Activated CD8-positive, alpha-beta memory T cell treated with anti-CD3 and anti-CD28 coated beads, Interleukin-2, amount 10 ng/mL, durations not matched to agents 7 days and 5 days (primary cell): ENCODE data around the gene DUSP2. TPM values are rescaled to one million over a fixed set of nuclear protein-coding genes. Genes with fewer than 3 reads are reported as not detected.

Experiments used
- ATAC-seq: fragments of 150-1000 bp; cut with Tn5 transposase; one replicate; pipeline ENCODE4 v1.10.0; 2021; ENCODE audit warnings: moderate library complexity
- CTCF ChIA-PET: fragments of 350-600 bp; sonication (Branson Sonifier 250); formaldehyde crosslinking; loops from one replicate; lab custom pipeline; 2021; ENCODE audit warnings: antibody characterized with exemption; lab: Charles Lee
- DNase-seq: peaks from one replicate; pipeline ENCODE4 v3.0.0-alpha.2; 2020
- H3K27ac Mint-ChIP-seq: one replicate; pipeline ENCODE4 v1.8.0; 2021; ENCODE audit warnings: mild to moderate bottlenecking, mixed read lengths
- H3K27me3 Mint-ChIP-seq: one replicate; pipeline ENCODE4 v1.8.0; 2021; ENCODE audit warnings: mixed read lengths
- H3K36me3 Mint-ChIP-seq: one replicate; pipeline ENCODE4 v1.8.0; 2021; ENCODE audit warnings: mild to moderate bottlenecking, mixed read lengths
- H3K4me1 Mint-ChIP-seq: one replicate; pipeline ENCODE4 v1.8.0; 2021; ENCODE audit warnings: mixed read lengths
- H3K4me3 Mint-ChIP-seq: one replicate; pipeline ENCODE4 v1.8.0; 2021; ENCODE audit warnings: mild to moderate bottlenecking, moderate library complexity, mixed read lengths
- H3K9me3 Mint-ChIP-seq: one replicate; pipeline ENCODE4 v1.8.0; 2022; ENCODE audit warnings: low read depth, mixed read lengths
- total RNA-seq, 2 experiments: library from RNA; stranded (reverse); gene quantifications; one replicate each; pipeline ENCODE4 v1.2.3, GENCODE V29; 2021

Gene DUSP2
- total RNA-seq, 2 experiments from 2014 or later = 32.0 to 53.6 TPM

GRCh38 chr2:96118698-96119388, 26.4 kb downstream of the DUSP2 start:
- Mint-ChIP-seq H3K9me3 (no peaks in the 10 kb centered on the region), H3K27ac (no peak overlapping the region), H3K27me3 (peaks cover 34% of the 10 kb centered on the region), H3K4me3 (no peak overlapping the region), H3K36me3 (no peaks in the 10 kb centered on the region), H3K4me1 (peaks cover 27% of the 10 kb centered on the region)
- no peak for DNase-seq
- CTCF ChIA-PET = interaction anchor here (1.1 to 4.1 kb wide), 5 partner anchors 20 to 125 kb away, joined by 4 to 44 read pairs (median 11); partner anchors contain the start of gene ANKRD36C
- no peak for ATAC-seq

DNA sequence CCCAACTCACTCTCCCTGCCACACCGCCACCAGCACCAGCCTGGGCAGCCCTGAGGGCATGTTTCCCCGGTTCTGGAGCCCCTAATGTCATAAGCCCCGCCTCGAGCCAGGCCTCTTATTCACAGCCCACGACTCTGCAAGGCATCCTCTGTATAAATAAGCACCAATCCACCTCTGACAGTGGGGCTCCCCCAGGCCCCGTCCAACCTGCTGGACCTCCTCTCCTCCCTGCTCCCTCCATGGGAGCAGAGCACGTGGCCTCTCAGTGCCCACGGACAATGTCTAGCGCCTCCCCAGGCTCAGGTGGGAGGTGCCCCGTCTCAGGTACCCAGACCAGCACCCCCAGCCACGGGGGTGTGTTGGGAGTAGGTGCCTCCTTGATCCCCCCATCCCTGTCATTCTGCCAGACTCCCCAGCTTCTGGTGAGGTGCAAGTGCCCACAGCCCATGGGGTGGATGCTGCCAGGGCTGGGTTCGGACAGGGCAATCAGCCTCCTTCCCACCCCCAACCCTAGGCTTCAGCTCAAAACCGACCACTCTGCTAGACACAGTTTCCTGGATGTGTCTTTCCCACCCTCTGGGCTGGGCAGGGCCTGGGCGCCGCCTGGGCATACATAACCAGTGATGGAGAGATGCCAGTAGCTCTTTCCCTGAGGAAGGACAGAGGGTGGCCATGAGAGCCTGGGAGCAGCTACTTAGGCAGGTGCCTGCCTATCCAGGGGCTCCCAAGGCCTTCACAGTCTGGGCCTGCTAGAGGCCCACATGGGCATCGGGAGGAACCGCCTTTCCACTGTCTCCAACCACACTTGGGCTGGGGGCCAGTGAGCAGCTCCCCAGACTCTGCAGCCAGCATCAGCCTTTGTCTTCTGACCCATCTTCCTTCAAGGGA, 27.3 kb downstream of the DUSP2 start:
- CTCF ChIA-PET = interaction anchor here (0.9 to 4.1 kb wide), 27 partner anchors 8 to 647 kb away, joined by 3 to 44 read pairs (median 5); partner anchors contain the start of genes ANKRD36C, ASTL, DUSP2 and STARD7
- peaks cover 27% of the 10 kb centered on the region for H3K4me1 Mint-ChIP-seq
- H3K4me3 Mint-ChIP-seq = peak overlapping the region; percentile 11
- H3K36me3 Mint-ChIP-seq = no peaks in the 10 kb centered on the region
- H3K27me3 Mint-ChIP-seq = peaks cover 34% of the 10 kb centered on the region
- no peaks in the 10 kb centered on the region for H3K9me3 Mint-ChIP-seq
- ATAC-seq = no peak
- no peak for DNase-seq
- H3K27ac Mint-ChIP-seq = no peak overlapping the region

DNA sequence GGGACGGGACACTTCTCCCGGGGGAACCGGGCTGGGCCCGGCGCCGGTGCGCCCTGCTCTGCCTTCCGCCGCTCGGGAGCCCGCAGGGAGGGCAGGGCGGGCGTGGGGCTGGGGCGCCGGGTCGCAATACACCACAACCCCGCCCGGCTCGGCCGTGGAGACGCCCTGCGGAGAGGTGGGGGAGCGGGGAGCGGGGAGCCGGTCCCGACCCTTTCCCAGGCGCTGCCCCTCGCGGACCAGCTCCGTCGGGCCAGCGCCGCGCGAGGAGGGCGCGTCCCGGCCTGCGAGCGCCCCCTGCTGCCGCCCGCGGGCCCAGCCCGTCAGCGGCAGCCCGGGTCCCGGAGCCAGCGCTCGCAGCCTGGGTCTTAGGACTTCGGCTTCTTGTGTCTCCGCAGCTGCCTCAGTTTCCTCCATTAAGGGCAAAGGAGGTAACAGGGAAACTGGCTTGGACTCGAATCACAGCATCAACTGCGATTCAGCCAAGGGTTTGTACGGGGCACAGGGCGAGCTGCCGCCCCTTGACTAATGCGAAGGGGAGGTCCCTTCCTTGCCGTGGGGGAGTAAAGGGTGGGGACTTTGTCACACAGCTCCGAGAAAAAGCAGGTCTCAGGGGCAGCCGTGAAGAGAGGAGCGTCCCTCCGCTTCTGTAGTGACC, 28.2 kb downstream of the DUSP2 start:
- peaks cover 27% of the 10 kb centered on the region for H3K4me1 Mint-ChIP-seq
- CTCF ChIA-PET = interaction anchor here (0.5 to 4.1 kb wide), 37 partner anchors 9 to 648 kb away, joined by 3 to 44 read pairs (median 5); partner anchors contain the start of genes ANKRD36C, ASTL, DUSP2 and STARD7
- ATAC-seq (peak; percentile 85), DNase-seq (peak; percentile 63)
- H3K27me3 Mint-ChIP-seq = peaks cover 34% of the 10 kb centered on the region
- peak overlapping the region; percentile 32 for H3K4me3 Mint-ChIP-seq
- no peaks in the 10 kb centered on the region for H3K36me3 Mint-ChIP-seq
- H3K27ac Mint-ChIP-seq = no peak overlapping the region
- no peaks in the 10 kb centered on the region for H3K9me3 Mint-ChIP-seq

DNA sequence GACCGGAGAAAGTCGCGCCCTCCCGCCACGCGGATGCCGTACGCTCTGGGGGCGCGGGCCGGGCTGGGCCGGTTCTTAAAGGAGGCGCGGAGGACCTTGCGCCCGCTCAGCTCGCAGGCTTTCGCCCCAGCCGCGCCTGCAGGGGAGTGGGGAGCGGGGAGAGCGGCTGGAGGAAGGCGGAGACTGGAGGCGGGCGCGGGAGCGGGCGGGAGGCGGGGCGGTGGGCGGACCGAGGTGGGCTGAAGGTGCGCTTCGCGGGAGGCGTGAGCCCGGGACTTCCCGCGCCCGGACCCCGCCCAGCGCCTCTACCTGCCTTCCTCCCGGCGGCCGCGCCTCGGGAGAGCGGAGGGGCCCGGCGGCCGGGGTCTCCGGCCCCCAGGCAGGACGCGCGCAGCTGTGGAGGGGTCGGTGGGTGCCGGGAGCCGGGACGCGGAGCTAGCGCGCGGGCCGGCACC, 28.8 kb downstream of the DUSP2 start, which contains the start of gene ADRA2B:
Gene ADRA2B (minus strand): TSS at position 148 of the 455 bp plus-strand sequence. CDS start 422 bp downstream, outside the sequence.
- CTCF ChIA-PET = interaction anchor here (0.5 to 4.1 kb wide), 35 partner anchors 8 to 393 kb away, joined by 3 to 44 read pairs (median 5); partner anchors contain the start of genes ANKRD36C, ASTL, DUSP2 and STARD7
- H3K4me1 Mint-ChIP-seq = peaks cover 27% of the 10 kb centered on the region
- no peaks in the 10 kb centered on the region for H3K9me3 Mint-ChIP-seq
- peak; percentile 75 for ATAC-seq
- peak; percentile 75 for DNase-seq
- no peak within 1 kb of the TSS for H3K27ac Mint-ChIP-seq
- H3K4me3 Mint-ChIP-seq = peak within 1 kb of the TSS; percentile 55
- H3K27me3 Mint-ChIP-seq = peaks cover 32% of the 10 kb centered on the region
- H3K36me3 Mint-ChIP-seq = no peaks in the 10 kb centered on the region

- Mint-ChIP-seq H3K4me1 (peaks cover 23% of the 10 kb centered on the region), H3K9me3 (no peaks in the 10 kb centered on the region), H3K4me3 (peak overlapping the region; percentile 55), H3K27ac (no peak overlapping the region), H3K36me3 (no peaks in the 10 kb centered on the region), H3K27me3 (peaks cover 26% of the 10 kb centered on the region)
- no peak for DNase-seq
- CTCF ChIA-PET = interaction anchor here (0.7 to 4.1 kb wide), 14 partner anchors 11 to 173 kb away, joined by 3 to 44 read pairs (median 8); partner anchors contain the start of genes ANKRD36C and ASTL
- peak; percentile 1 for ATAC-seq
Observed at GRCh38 chr2:96115631-96116423, 29.4 kb downstream of the DUSP2 start.

GRCh38 chr2:96114903-96115581, 30.2 kb downstream of the DUSP2 start:
- no peak overlapping the region for H3K27ac Mint-ChIP-seq
- peaks cover 20% of the 10 kb centered on the region for H3K27me3 Mint-ChIP-seq
- CTCF ChIA-PET = interaction anchor here (0.6 to 4.1 kb wide), 5 partner anchors 10 to 122 kb away, joined by 3 to 44 read pairs (median 7); no protein-coding TSS in a partner anchor
- no peaks in the 10 kb centered on the region for H3K9me3 Mint-ChIP-seq
- ATAC-seq (no peak), DNase-seq (no peak)
- H3K4me3 Mint-ChIP-seq = peak overlapping the region; percentile 55
- no peaks in the 10 kb centered on the region for H3K36me3 Mint-ChIP-seq
- H3K4me1 Mint-ChIP-seq = peaks cover 16% of the 10 kb centered on the region

DNA sequence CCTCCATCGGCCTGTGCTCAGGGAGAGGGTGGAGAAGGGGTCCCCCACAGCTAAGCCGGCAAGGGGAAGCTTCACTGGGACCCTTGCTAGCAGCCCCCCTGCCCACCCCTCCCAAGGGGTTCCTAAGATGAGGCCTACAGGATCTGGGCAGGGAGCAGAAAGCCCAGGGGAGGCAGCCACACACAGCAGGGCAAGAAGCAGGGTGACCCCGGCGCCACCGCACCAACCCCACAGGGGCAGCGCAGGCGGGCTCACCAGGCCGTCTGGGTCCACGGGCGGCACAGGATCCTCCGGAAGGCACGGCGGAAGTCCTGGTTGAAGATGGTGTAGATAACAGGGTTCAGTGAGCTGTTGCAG, 30.7 kb downstream of the DUSP2 start:
- CTCF ChIA-PET = interaction anchor here (0.6 to 1.3 kb wide), 2 partner anchors 57 to 122 kb away, joined by 3 to 7 read pairs; no protein-coding TSS in a partner anchor
- Mint-ChIP-seq H3K4me1 (peaks cover 11% of the 10 kb centered on the region), H3K27me3 (peaks cover 18% of the 10 kb centered on the region), H3K9me3 (no peaks in the 10 kb centered on the region), H3K36me3 (no peaks in the 10 kb centered on the region), H3K27ac (no peak overlapping the region), H3K4me3 (no peak overlapping the region)
- ATAC-seq (no peak), DNase-seq (no peak)

DNA sequence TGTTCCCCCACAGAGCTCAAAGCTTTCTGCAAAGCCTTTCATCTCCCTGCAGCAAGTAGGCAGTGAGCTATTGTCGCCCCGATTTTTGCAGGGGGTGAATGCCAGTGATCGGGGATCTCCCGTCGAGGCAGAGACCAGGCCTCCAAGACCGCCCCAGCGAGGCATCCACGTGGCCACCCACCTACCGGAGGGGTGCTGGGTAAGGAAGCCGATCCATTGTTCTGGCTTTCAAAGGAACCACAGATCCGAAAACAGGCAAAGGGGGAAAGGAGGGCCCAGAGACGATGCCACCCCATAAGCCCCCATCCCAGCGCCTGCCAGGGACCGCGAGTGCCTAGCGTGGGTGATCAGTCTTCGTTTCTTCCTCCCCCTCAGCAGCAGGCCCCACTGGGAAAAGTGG, 31.3 kb downstream of the DUSP2 start:
- Mint-ChIP-seq H3K27ac (no peak overlapping the region), H3K4me1 (peaks cover 11% of the 10 kb centered on the region), H3K36me3 (no peaks in the 10 kb centered on the region), H3K9me3 (no peaks in the 10 kb centered on the region), H3K4me3 (no peak overlapping the region), H3K27me3 (peaks cover 13% of the 10 kb centered on the region)
- DNase-seq = no peak
- CTCF ChIA-PET = interaction anchor here (0.6 to 2.6 kb wide), 4 partner anchors 9 to 121 kb away, joined by 3 to 13 read pairs (median 6); no protein-coding TSS in a partner anchor
- no peak for ATAC-seq

DNA sequence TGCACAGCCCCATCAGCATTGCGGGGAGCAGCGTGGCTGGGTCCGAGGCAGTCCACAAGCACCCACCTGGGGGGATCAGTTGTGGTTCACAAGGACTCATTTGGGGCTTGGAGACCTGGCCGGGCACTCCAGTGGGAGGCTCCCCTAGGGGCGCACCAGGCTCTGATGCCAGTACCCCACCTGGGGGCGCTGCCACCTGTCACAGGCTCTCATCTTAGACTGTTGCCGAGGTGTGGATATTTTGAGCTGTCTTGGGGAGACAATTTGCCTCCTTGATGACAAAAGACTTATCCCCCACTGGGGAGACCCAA, 31.9 kb downstream of the DUSP2 start:
- ATAC-seq (no peak), DNase-seq (no peak)
- Mint-ChIP-seq H3K4me1 (peaks cover 11% of the 10 kb centered on the region), H3K36me3 (no peaks in the 10 kb centered on the region), H3K4me3 (no peak overlapping the region), H3K27me3 (peaks cover 13% of the 10 kb centered on the region), H3K9me3 (no peaks in the 10 kb centered on the region), H3K27ac (no peak overlapping the region)
- CTCF ChIA-PET = interaction anchor here (0.6 to 2.6 kb wide), 5 partner anchors 9 to 121 kb away, joined by 3 to 13 read pairs (median 3); partner anchors contain the start of gene ASTL

DNA sequence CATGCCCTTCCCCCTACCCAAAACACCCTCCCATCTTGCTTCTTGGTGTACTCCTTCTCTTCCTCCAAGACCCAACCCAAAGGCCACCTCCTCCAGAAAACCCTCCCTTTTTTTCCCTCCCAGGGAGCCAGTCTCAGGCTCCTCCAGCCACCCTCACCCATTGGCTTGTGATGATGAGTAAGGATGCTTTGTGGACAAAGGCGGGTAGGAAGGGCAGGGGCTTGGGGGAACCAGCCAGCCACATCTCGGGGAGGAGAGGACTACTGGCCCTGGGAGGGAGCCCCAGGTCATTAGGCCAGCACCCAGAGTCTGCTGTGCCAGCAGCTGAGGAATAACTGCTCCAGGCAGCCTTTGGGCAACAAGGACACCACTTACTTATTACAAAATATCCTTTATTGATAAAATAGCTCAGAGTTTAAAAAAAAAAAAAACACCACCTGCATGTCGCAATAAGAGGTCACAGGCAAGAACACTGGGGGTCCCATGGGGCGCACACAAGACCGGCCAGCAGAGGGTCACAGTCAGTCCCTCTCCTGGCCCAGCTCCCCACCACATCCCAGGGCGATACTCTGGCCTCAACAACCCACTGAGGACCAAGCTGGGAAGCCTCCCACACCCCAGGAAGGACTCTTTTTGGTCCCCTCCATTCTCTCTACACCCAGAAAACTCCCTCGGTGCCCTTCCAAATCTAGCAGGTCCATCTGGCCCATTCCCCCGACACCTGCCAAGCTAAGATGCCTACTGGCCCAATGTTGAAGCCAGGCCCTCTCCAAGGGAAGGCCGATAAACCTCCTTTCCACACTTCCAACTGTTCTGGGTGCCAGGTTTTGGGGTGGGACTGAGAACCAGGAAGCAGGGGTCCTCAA, 32.5 kb downstream of the DUSP2 start:
- DNase-seq (no peak), ATAC-seq (no peak)
- Mint-ChIP-seq H3K4me1 (peaks cover 11% of the 10 kb centered on the region), H3K9me3 (no peaks in the 10 kb centered on the region), H3K27ac (no peak overlapping the region), H3K4me3 (no peak overlapping the region), H3K36me3 (no peaks in the 10 kb centered on the region), H3K27me3 (peaks cover 10% of the 10 kb centered on the region)
- CTCF ChIA-PET = interaction anchor here (0.7 to 2.6 kb wide), 5 partner anchors 8 to 120 kb away, joined by 3 to 13 read pairs (median 3); partner anchors contain the start of gene ASTL
